ENCODE measurements around the gene BDKRB2. TPM values are rescaled to one million over a fixed set of nuclear protein-coding genes. Genes with fewer than 3 reads are reported as not detected.

BDKRB2 gene
- total RNA-seq, 1 experiment from 2014 or later = 0.05 TPM

- BruUV-seq (replicated peaks) = no TSS peak
- ChIA-PET CTCF (no interaction called here), POLR2A (no interaction called here)
- no peaks in the 10 kb centered on the region for H3K36me3 ChIP-seq (ENCODE audit: control insufficient read depth, insufficient read depth, low read length)
- ATAC-seq (peak; percentile 97), DNase-seq (ENCODE audit: low read depth, low spot score) (no peak)
- H3K27me3 ChIP-seq (ENCODE audit: control insufficient read depth, insufficient read depth, low read length) = no peaks in the 10 kb centered on the region
- no peak overlapping the region for H3K4me3 ChIP-seq (ENCODE audit: low read depth in 2 of 2, low read length in 2 of 2)
- in situ Hi-C loops (cut with HindIII; ENCODE audit: low pct_unique_long_range_greater_than_20kb, low sequenced_read_pairs) = no loop called here
- H3K27ac ChIP-seq (ENCODE audit: low read length) = no peak overlapping the region
- peaks cover 3% of the 10 kb centered on the region; the same call in 1 of the 2 replicates for H3K4me1 ChIP-seq (ENCODE audit: control insufficient read depth, insufficient read depth, low read length)
- no peak for TF ChIP-seq POLR2AphosphoS5 (IDR thresholded peaks at IDR 0.05; ENCODE audit: low read depth, low read length)
- TF ChIP-seq SIN3A (IDR thresholded peaks at IDR 0.05; ENCODE audit: borderline replicate concordance, insufficient read depth, low read depth, low read length) = no peak
- no peak for TF ChIP-seq REST (IDR thresholded peaks at IDR 0.05; ENCODE audit: insufficient read depth in 1 of 2, low read depth in 2 of 2, low read length in 1 of 2)
- TF ChIP-seq TCF7L2 (IDR thresholded peaks at IDR 0.05; ENCODE audit: low read depth, low read length) = no peak
- no peak for TF ChIP-seq CTCF (IDR thresholded peaks at IDR 0.05)
- H3K9me3 ChIP-seq (ENCODE audit: control insufficient read depth, insufficient read depth, low read depth, low read length) = no peaks in the 10 kb centered on the region
- intact Hi-C loops (cut with micrococcal nuclease; ENCODE audit: unreplicated experiment) = no loop called here
Observed at GRCh38 chr14:96167224-96168148, 37.2 kb upstream of the BDKRB2 start.

GRCh38 chr14:96168581-96168980 lies 36.1 kb upstream of the BDKRB2 start:
- H3K36me3 ChIP-seq (ENCODE audit: control insufficient read depth, insufficient read depth, low read length) = no peaks in the 10 kb centered on the region
- no TSS peak for BruUV-seq (replicated peaks)
- ATAC-seq (no peak), DNase-seq (ENCODE audit: low read depth, low spot score) (no peak)
- in situ Hi-C loops (cut with HindIII; ENCODE audit: low pct_unique_long_range_greater_than_20kb, low sequenced_read_pairs) = no loop called here
- H3K9me3 ChIP-seq (ENCODE audit: control insufficient read depth, insufficient read depth, low read depth, low read length) = no peaks in the 10 kb centered on the region
- no peaks in the 10 kb centered on the region for H3K27me3 ChIP-seq (ENCODE audit: control insufficient read depth, insufficient read depth, low read length)
- no peak for TF ChIP-seq REST (IDR thresholded peaks at IDR 0.05; ENCODE audit: insufficient read depth in 1 of 2, low read depth in 2 of 2, low read length in 1 of 2)
- TF ChIP-seq TCF7L2 (IDR thresholded peaks at IDR 0.05; ENCODE audit: low read depth, low read length) = no peak
- TF ChIP-seq SIN3A (IDR thresholded peaks at IDR 0.05; ENCODE audit: borderline replicate concordance, insufficient read depth, low read depth, low read length) = no peak
- no peak for TF ChIP-seq POLR2AphosphoS5 (IDR thresholded peaks at IDR 0.05; ENCODE audit: low read depth, low read length)
- TF ChIP-seq CTCF (IDR thresholded peaks at IDR 0.05) = no peak
- H3K4me1 ChIP-seq (ENCODE audit: control insufficient read depth, insufficient read depth, low read length) = peaks cover 3% of the 10 kb centered on the region; the same call in 1 of the 2 replicates
- POLR2A ChIA-PET = no interaction called here
- no peak overlapping the region for H3K27ac ChIP-seq (ENCODE audit: low read length)
- CTCF ChIA-PET = no interaction called here
- intact Hi-C loops (cut with micrococcal nuclease; ENCODE audit: unreplicated experiment) = no loop called here
- no peak overlapping the region for H3K4me3 ChIP-seq (ENCODE audit: low read depth in 2 of 2, low read length in 2 of 2)
